ENCODE results near the gene COL5A1.

COL5A1 gene

DNA sequence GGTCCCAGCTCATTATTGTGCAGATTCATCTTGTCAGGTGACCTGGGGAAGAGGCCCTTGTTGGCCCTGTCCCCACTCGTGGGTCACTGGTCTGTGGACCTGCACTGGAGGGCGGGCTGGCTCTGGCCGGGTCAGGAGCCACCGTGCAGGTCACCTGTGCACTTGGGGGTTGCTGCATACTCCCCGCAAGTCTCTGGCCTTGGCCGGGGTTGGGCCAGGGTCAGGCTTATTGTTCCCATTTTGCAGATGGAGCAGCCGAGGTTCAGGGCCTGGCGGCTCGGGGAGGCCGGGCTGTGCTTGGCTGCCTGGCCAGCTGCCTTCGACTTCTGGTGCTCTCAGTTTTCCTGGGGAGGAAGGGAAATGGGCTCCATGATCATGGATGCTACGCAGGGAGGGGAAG lies 130.7 kb downstream of the COL5A1 start:
- DNase-seq (ENCODE audit: low read depth), result no peak
- TF ChIP-seq, protein P1, sequence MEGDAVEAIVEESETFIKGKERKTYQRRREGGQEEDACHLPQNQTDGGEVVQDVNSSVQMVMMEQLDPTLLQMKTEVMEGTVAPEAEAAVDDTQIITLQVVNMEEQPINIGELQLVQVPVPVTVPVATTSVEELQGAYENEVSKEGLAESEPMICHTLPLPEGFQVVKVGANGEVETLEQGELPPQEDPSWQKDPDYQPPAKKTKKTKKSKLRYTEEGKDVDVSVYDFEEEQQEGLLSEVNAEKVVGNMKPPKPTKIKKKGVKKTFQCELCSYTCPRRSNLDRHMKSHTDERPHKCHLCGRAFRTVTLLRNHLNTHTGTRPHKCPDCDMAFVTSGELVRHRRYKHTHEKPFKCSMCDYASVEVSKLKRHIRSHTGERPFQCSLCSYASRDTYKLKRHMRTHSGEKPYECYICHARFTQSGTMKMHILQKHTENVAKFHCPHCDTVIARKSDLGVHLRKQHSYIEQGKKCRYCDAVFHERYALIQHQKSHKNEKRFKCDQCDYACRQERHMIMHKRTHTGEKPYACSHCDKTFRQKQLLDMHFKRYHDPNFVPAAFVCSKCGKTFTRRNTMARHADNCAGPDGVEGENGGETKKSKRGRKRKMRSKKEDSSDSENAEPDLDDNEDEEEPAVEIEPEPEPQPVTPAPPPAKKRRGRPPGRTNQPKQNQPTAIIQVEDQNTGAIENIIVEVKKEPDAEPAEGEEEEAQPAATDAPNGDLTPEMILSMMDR (conservative IDR thresholded peaks at IDR 0.05; ENCODE audit: low read length), result no peak
- no peak overlapping the region for H3K4me3 ChIP-seq (ENCODE audit: low read length)

DNA sequence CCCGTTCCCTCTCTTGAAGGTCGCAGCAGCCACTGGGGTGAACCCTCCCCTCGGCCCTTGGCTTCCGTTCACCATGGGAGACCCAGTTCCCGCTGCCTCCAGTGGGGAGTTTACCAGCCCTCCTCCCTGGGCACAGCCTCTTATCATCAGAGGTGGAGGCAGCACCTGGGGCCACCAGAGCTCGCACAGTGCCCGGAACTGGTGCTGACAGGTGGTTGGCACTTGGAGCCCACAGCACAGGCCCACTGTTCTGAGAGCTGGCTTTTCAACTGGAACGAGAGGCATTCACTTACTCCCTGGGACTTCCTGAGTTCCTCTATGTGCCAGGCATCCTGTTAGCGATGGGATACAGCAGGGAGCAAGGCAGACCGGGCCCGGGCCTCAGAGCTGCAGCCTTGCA lies 132.2 kb downstream of the COL5A1 start:
- H3K4me3 ChIP-seq (ENCODE audit: low read length), result no peak overlapping the region
- TF ChIP-seq, protein P1 (conservative IDR thresholded peaks at IDR 0.05; ENCODE audit: low read length), result no peak
- no peak for DNase-seq (ENCODE audit: low read depth)

DNA sequence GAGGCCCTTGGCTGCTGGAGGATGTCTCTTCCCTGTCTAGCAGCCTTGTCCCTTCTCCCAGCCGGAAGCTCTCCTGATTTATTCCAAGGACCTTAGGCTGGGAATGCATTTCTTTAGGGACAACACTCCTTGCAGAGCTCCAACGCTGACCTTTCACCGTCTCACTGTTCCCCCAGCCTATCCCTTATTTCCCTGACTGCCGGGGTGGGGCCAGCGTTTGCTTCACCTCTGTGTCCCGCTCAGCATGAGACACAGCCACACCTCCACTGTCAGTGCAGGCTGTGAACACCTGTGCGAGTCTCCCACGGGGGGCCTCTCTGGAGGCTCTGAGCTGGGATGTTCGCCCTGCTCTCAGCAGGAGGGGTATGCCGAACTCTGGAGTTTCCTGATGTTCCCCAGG lies 132.8 kb downstream of the COL5A1 start:
- no peak overlapping the region for H3K4me3 ChIP-seq (ENCODE audit: low read length)
- DNase-seq (ENCODE audit: low read depth), result no peak
- TF ChIP-seq, protein P1 (conservative IDR thresholded peaks at IDR 0.05; ENCODE audit: low read length), result no peak

DNA sequence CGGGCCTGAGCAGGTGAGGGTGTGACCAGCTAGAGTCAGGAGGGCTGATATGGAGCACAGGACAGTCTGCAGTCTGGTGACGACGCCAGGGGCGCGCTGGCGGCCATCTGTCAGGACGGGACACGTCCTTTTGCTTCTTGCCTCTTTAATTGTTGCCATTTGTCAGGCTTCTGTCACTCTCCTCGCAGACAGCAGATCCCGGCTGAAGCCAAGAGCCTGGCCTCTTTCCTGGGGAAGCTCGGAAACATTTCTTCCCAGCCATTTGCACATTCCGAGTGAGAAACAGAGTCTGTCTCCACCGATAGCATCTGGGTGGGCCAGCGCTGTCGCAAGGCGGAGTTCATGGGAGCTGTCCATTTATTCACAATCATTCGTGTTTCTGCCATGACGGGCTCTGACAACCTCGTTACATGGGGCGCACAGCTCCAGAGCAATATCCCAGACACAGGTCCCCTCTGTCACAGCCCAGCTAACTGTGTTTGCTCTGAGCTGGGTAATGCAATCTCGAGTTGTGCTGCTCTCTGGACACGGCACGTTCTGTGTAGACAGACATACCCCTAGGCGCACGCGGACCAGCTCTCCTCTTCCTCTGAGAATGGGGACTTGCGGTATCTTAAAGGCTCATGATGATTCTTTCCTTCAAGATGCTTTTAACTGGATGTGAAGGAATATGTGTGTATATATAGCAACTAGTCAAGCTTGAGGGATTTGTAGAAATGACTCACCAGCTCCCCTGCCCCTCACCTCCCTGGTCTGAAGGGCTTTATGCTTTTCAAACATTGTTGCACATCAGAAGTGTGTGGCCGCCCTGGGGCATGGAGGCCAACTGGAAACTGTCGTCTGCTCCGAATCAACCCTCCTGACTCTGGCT lies 133.7 kb downstream of the COL5A1 start:
- H3K4me3 ChIP-seq (ENCODE audit: low read length), result no peak overlapping the region
- TF ChIP-seq, protein P1 (conservative IDR thresholded peaks at IDR 0.05; ENCODE audit: low read length), result no peak
- DNase-seq (ENCODE audit: low read depth), result no peak

DNA sequence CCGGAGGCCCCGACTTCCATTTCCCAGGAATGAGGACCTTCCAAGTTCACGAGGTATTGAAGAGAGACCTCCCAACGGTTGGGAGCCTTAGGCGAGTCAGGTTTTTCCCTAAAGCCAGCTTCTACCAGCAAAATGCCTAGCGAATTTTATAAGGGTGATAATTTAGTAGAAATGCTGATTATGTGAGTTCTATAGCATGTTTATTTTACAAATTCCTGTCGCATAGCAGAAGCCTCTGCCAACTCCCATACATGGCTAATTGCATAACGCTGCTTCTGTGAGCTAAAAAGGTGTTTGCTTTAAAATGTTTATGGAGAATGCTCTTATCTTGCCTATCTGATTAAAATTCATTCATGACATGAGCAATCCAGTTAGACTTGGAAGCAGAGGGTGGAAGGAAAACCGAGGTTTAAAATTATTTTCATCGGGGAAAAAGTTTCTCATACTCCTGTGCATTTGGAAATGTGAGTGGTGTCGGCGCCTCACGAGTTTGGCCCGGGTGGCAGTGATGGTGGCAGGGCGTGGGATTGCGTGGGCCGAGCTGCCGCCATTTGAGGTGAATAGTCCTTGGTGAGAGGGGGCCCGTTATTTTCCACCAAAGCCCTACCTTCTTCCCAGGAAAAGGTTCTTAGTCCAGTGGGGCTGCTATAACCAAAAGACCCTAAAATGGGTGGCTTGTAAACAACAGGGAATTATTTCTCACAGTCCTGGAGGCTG lies 134.6 kb downstream of the COL5A1 start:
- DNase-seq (ENCODE audit: low read depth), result no peak
- TF ChIP-seq, protein P1 (conservative IDR thresholded peaks at IDR 0.05; ENCODE audit: low read length), result no peak
- no peak overlapping the region for H3K4me3 ChIP-seq (ENCODE audit: low read length)

DNA sequence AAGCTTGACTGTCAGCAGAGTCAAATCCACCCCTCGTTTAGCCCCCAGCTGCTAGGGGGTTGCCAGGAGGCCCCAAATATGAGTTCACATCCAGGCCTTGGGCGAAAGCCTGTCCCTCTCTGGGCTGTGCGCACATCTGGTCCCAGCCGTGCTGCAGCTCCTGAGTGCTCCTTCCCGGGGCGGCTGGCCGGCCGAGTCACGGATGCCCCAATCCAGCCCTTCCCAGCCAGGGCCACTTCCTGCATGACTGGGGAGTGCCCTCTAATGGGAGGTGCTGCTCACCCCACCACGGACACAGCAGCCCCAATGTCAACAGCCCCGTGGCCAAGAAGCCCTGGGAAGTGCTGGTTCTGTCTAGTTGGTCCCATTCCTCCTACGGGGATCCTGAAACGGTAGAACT lies 135.6 kb downstream of the COL5A1 start:
- DNase-seq (ENCODE audit: low read depth), result no peak
- TF ChIP-seq, protein P1 (conservative IDR thresholded peaks at IDR 0.05; ENCODE audit: low read length), result no peak
- H3K4me3 ChIP-seq (ENCODE audit: low read length), result no peak overlapping the region

DNA sequence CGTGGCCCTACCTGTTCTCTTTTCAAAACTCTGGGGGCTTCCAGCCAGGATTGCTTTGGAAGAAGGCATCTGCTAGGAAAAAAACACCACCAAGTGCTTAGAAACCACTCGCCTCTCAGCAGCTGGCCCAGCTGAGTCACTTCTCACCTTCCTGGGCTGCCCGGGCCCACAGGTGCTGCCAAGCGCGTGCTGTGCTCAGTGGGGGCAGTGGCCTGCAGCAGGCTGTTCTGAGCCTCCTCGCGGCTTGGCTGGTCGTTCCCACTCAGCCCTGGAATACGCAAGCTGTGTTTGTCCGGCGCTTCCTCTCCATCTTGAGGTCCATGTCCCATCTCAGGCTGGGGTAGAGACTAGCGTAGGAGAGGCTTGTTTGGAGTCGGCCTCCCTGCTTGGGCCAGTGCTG lies 136.6 kb downstream of the COL5A1 start:
- DNase-seq (ENCODE audit: low read depth), result no peak
- TF ChIP-seq, protein P1 (conservative IDR thresholded peaks at IDR 0.05; ENCODE audit: low read length), result no peak
- H3K4me3 ChIP-seq (ENCODE audit: low read length), result no peak overlapping the region
